Mesothelial cell of epicardium (in vitro differentiated cells): ENCODE data around the gene DHPS. TPM values are rescaled to one million over a fixed set of nuclear protein-coding genes. Genes with fewer than 3 reads are reported as not detected.

Source experiments
- DNase-seq, 2 experiments: peaks; one replicate each; pipeline ENCODE4 v3.0.0; 2021; ENCODE audit warnings: low spot score in 2 of 2; ENCODE audit not compliant: unreplicated experiment in 2 of 2
- H3K27ac Mint-ChIP-seq: 2 replicates; pipeline ENCODE4 v1.8.0; 2021; ENCODE audit warnings: mixed read lengths
- H3K27me3 Mint-ChIP-seq: 2 replicates; pipeline ENCODE4 v1.8.0; 2021; ENCODE audit warnings: low read depth, mixed read lengths
- H3K36me3 Mint-ChIP-seq: 2 replicates; pipeline ENCODE4 v1.8.0; 2021; ENCODE audit warnings: mixed read lengths
- H3K4me1 Mint-ChIP-seq: 2 replicates; pipeline ENCODE4 v1.8.0; 2021; ENCODE audit warnings: mixed read lengths
- H3K4me3 Mint-ChIP-seq: 2 replicates; pipeline ENCODE4 v1.8.0; 2021; ENCODE audit warnings: mild to moderate bottlenecking, moderate library complexity, mixed read lengths
- H3K9me3 Mint-ChIP-seq: 2 replicates; pipeline ENCODE4 v1.8.0; 2021; ENCODE audit warnings: mixed read lengths
- CTCF ChIP-seq: fragments of 200-600 bp; sonication (generic); IDR thresholded peaks from one replicate; pipeline ENCODE4 v1.5.0; 2021; ENCODE audit warnings: antibody characterized with exemption; ENCODE audit not compliant: unreplicated experiment
- total RNA-seq: library from RNA; stranded (reverse); gene quantifications from 3 replicates; pipeline ENCODE4 v1.2.1, GENCODE V29; 2021

DHPS gene
- total RNA-seq, 1 donor from 2014 or later, result 97.0 TPM

GRCh38 chr19:12655546-12655945, 26.1 kb downstream of the DHPS start:
- DNase-seq, result no peak
- H3K4me1 Mint-ChIP-seq, result no peaks in the 10 kb centered on the region
- peaks cover 41% of the 10 kb centered on the region for H3K36me3 Mint-ChIP-seq
- H3K27ac Mint-ChIP-seq, result no peak overlapping the region
- no peaks in the 10 kb centered on the region for H3K27me3 Mint-ChIP-seq
- no peak overlapping the region for H3K4me3 Mint-ChIP-seq
- no peaks in the 10 kb centered on the region for H3K9me3 Mint-ChIP-seq
- no peak for TF ChIP-seq CTCF

DNA sequence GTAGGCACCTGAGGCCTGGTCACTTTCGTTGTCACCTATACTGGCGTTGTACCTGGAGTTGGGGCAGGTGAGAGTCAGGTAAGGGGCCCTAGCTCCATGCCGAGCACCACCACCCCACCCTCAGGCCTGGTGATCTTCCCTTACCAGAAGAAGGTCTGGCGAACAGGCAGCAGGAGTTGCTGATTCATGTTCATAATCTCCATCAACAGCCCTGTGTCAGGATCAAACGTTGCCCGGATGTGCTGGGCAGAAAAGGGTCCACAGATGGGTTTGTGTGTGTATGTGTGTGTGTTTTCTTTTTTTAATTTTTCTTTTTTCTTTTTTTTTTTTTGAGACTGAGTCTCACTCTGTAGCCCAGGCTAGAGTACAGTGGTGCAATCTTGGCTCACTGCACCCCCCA, 29.5 kb downstream of the DHPS start:
- TF ChIP-seq CTCF, result no peak
- no peaks in the 10 kb centered on the region for H3K4me1 Mint-ChIP-seq
- peaks cover 32% of the 10 kb centered on the region for H3K36me3 Mint-ChIP-seq
- H3K9me3 Mint-ChIP-seq, result no peaks in the 10 kb centered on the region
- DNase-seq, result no peak
- H3K27ac Mint-ChIP-seq, result no peak overlapping the region
- no peaks in the 10 kb centered on the region for H3K27me3 Mint-ChIP-seq
- H3K4me3 Mint-ChIP-seq, result no peak overlapping the region

- Mint-ChIP-seq H3K27ac (no peak overlapping the region), H3K36me3 (peaks cover 17% of the 10 kb centered on the region), H3K4me3 (no peak overlapping the region)
Measured at GRCh38 chr19:12649941-12650340, 31.7 kb downstream of the DHPS start.

GRCh38 chr19:12648088-12648487, 33.6 kb downstream of the DHPS start:
- Mint-ChIP-seq H3K4me3 (no peak overlapping the region), H3K36me3 (peaks cover 15% of the 10 kb centered on the region), H3K27me3 (no peaks in the 10 kb centered on the region), H3K4me1 (no peaks in the 10 kb centered on the region), H3K9me3 (no peaks in the 10 kb centered on the region), H3K27ac (no peak overlapping the region)
- no peak for TF ChIP-seq CTCF
- DNase-seq, result no peak

More at GRCh38 chr19:12649941-12650340, 31.7 kb downstream of the DHPS start:
- H3K9me3 Mint-ChIP-seq, result no peaks in the 10 kb centered on the region
- no peak for TF ChIP-seq CTCF
- H3K27me3 Mint-ChIP-seq, result no peaks in the 10 kb centered on the region
- no peaks in the 10 kb centered on the region for H3K4me1 Mint-ChIP-seq
- DNase-seq, result no peak

GRCh38 chr19:12647490-12648071, 34.1 kb downstream of the DHPS start:
- Mint-ChIP-seq H3K4me3 (no peak overlapping the region), H3K27me3 (no peaks in the 10 kb centered on the region), H3K36me3 (peaks cover 15% of the 10 kb centered on the region), H3K9me3 (no peaks in the 10 kb centered on the region), H3K27ac (no peak overlapping the region), H3K4me1 (no peaks in the 10 kb centered on the region)
- TF ChIP-seq CTCF, result no peak
- no peak for DNase-seq

GRCh38 chr19:12647047-12647446, 34.6 kb downstream of the DHPS start:
- no peak for DNase-seq
- peaks cover 15% of the 10 kb centered on the region for H3K36me3 Mint-ChIP-seq
- no peaks in the 10 kb centered on the region for H3K4me1 Mint-ChIP-seq
- no peak for TF ChIP-seq CTCF
- no peaks in the 10 kb centered on the region for H3K27me3 Mint-ChIP-seq
- H3K27ac Mint-ChIP-seq, result no peak overlapping the region
- no peak overlapping the region for H3K4me3 Mint-ChIP-seq
- H3K9me3 Mint-ChIP-seq, result no peaks in the 10 kb centered on the region
